ENCODE data around the gene NID2.

Gene NID2

GRCh38 chr14:52023518-52023917, 45.3 kb downstream of the NID2 start:
- no peak for DNase-seq

DNA sequence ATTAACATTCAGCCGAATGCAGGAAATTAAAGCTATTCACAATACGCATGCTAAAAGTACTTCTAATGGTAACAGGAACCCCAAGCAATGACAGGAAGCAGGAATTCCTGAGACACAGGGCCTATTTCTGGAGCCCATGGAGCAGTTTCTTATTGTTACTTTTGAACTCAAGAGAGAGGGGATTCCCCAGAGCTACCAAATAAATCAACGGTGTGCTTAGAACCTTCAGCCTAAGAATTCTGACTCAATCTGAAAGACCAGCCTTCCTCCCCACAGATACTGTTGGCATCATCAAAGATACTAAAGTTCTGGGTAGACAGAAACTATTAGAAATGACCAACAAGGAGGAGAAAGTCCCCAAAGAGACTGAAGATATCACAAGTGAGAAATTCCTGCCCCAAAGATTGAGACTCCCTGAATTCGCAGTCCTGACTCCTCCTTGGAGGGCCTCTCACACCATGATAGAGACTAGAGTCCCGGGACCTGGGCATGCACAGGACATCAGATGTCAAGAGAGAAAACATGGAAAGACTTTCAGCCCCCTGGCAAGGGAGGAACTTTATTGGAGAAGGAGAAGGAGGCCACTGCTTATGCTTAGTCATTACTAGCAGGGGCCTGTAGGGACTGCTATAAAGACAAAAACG, 46.8 kb downstream of the NID2 start:
- DNase-seq, result no peak

- no peak for DNase-seq
These were observed 47.8 kb downstream of the NID2 start for GRCh38 chr14:52020866-52021717.

DNA sequence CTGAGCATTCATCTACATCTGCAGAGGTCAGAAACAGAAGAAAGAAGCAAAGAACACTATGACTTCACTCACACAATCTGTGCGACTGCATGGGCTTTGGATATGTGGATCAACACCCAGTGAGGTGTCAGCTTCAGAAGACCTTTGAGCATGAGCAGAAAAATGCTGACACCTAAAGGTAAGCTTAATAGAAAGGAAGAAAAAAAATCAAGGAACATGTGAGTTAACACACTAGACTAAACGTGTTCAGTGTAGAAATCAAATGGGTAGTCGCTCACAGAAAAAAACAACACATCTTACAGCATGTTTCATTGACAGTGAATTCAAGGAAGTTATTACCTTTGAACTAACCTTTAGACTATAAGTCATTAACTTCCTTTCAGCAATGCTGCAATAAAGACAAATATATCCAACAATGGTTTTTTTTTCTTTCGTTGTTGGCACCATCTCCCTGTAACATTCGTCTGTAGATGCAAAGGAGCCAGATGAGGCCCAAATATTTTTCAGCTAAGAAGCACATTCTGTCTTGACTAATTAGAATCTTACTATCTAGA, 48.6 kb downstream of the NID2 start:
- DNase-seq, result no peak

DNA sequence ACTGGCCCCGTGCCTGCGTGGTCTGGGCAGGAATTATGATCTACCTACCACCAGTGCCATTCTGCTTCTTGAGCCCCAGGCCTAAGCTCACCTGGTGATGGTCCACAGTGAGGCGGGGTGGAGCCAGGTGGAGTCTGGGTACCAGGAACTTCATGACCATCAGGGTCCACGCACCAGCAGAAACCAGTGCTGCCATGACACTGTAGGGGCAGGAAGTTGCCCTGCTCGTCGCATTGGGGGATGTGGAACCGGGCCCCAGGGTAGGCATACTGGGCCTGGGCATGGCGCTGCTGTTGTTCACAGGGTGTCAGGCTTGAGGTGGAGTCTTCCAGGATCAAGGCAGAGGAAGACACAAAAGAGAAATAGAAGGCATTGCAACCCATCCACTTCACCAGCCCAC, 49.9 kb downstream of the NID2 start:
- DNase-seq, result no peak

DNA sequence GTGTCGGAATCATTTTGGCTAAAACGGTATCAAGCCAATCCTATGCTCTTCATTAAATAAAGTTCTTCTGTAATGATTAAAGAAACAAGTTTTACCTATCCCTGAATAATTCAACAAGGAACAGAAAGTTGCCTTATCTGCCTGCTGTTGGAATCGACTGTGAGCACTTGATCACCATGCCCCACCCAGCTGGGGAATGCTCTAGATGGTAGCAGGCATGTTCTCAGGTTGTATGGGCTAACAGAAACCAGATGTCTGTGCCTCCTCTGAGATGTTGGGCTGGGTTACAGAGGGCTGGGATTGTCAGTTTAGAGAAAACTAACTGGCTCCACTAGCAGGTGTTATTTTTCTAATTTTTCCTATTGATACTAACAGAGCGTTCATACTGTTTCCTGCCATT, 50.6 kb downstream of the NID2 start:
- no peak for DNase-seq

GRCh38 chr14:52015411-52016030, 53.3 kb downstream of the NID2 start:
- DNase-seq, result no peak

GRCh38 chr14:52014601-52015267, 54.1 kb downstream of the NID2 start:
- DNase-seq, result no peak

- DNase-seq, result no peak
These were observed 54.8 kb downstream of the NID2 start for GRCh38 chr14:52013984-52014600.

- DNase-seq, result no peak
These were observed 56.2 kb downstream of the NID2 start for GRCh38 chr14:52012635-52013034.

DNA sequence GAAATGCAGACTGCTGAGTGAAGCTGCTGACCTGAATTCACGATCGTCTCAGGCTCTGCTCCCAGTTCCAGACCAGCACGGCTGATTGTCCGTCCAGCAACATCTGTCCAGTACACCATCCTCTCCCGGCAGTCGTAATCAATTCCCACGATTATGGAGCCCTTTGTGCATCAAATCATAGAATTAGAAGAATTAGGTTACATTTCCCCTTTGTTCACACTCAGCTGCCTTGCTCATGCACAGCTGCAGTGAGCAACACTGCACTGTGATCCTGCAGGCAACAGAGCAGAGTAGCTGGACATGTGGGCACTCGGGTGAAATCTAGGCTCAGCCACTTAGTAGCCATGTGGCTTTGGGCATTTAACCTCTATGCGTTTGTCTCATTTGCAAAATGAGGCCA, 57.3 kb downstream of the NID2 start:
- DNase-seq, result no peak

- no peak for DNase-seq
These were observed 58.6 kb downstream of the NID2 start for GRCh38 chr14:52010173-52010693.

DNA sequence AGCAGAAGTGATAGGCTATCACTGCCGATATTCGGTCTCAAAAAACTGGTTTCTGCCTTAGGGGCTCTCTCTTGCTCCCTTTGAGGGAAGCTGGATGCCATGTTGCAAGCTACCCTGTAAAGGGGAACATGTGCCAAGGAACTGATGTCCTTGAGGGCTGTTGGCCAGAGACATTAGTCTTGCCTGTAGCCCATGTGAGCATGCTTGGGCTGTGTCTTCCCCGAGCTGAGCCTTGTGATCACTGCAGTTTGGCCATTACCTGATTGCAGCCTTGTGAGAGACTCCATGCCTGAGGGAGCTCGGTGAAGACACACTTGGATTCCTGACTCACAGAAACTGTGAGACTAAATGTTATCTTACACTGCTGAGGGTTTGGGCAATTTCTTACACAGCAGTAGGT, 60.7 kb downstream of the NID2 start:
- no peak for DNase-seq

- no peak for DNase-seq
These were observed 61.2 kb downstream of the NID2 start for GRCh38 chr14:52007637-52008036.

DNA sequence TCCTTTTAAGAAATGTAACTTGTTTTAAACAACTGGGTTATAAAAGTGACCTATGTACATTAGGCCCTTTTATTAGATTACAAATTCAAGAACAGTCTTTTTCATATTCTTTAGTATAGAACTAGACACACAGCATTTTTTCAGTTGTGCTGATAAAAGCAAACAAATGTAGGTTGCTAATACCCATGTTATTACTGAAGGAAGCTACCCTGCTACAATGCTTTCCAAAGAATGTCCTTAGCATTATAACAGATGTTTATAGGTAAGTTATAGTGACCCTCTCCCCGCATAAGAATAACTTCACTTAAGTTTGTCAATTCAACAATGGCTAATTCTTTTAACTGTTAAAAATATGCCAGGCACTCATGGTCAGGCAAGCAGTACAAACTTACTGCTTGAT, 61.6 kb downstream of the NID2 start:
- DNase-seq, result no peak

GRCh38 chr14:52006361-52006760, 62.5 kb downstream of the NID2 start:
- no peak for DNase-seq

DNA sequence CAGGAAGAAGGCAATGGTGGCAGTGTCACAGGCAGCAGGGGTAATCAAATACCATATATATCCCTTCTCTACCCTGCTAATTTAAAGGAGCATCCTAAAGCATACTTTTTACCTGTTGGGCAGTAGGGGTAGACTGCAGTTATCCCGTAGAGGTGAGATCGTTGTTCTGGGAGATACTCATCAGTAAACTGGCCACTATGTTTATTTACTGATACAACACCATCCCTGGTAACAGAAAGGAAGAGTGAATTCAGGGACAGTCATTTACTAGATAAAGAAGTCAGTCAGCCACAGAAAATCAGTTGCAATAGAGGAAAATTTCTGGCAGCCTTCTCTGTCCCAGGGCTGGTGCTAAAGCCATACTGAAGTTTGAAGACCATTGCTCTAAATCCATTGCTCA, 63.2 kb downstream of the NID2 start:
- no peak for DNase-seq

DNA sequence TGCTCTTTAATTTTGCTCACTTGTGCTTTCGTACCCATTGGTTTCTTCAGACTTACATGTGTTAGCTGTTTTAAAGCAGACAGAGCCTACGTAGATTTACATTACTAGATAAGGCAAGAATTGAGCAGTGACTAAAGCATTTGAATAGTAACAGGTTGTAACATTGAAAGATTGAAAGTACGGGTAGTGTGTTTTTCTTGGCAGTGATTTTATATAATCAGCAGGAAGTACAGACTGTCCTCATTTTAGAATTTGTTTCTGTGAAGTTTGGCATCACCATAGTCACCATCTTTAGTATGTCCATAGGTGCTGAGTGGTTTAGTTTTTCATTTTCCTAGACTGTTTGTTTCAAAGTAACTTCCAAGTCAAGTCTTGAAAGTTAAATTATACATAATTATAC, 65.5 kb downstream of the NID2 start:
- DNase-seq, result no peak

DNA sequence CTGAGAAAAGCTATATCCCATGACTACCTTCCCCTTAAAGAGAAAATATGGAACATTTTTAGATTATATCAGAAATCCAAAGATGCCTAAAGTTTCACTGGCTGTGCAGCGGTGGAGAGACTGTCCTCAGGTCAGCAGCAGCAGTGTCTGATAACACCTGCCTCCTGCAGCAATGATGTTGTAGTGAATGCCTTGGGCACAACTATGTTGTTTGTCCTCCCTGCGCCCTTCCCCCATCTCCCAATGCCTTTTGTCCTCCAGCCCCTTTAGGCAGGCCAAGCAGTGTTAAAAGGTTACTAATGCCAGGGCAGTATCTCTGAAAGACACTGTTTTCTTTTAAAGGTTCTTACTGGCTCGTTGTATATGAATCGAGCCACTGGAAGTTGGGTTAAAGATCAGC, 66.3 kb downstream of the NID2 start:
- no peak for DNase-seq

DNA sequence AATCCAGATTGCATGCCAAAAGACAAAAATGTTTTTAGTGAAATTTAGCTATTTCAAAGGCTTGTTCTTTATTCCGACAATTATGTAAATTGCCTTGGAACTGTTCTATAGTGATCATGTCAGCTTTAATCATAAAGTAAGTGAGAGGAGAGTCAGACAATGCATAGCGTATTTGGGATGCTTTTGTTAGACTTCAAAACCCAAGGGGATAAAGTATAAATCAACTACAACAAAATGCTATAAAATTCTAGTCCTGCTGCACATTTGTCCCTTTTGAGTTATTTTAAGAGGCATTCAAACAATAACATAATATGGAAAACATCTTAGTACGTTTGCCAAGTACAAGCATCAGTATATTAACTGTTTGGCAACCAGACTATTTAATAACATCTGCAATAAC, 68.2 kb downstream of the NID2 start:
- DNase-seq, result no peak

- DNase-seq, result no peak
These were observed 68.8 kb downstream of the NID2 start for GRCh38 chr14:52000019-52000582.

GRCh38 chr14:51999084-51999483, 69.8 kb downstream of the NID2 start:
- no peak for DNase-seq
